ENCODE data around the gene BPIFB2. TPM values are rescaled to one million over a fixed set of nuclear protein-coding genes. Genes with fewer than 3 reads are reported as not detected.

Gene BPIFB2
- total RNA-seq, 1 donor from 2014 or later = not detected

GRCh38 chr20:32984631-32985354 lies 22.7 kb upstream of the BPIFB2 start:
- DNase-seq (ENCODE audit: low read depth) = no peak

DNA sequence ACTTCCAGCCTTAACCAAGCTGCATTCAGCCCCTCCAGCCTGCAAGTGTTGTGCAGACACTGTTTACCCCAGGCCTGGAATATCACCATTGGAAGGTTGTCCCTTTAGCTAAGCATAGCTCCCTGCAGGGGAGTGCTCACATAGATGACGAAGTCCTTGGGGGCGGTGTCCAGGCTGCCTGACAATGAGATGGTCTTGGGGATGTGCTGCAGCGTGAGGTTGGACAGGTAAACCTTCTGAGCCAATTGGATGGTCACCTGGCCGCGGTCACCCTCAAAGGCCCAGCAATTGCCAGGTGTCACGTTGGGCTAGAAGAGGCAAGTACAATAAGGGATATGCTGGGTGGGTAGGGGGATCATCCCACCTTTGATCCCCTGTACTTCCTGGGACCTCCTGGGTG lies 21.9 kb upstream of the BPIFB2 start:
- no peak for TF ChIP-seq CTCF (IDR thresholded peaks at IDR 0.05; ENCODE audit: insufficient read depth, low read length, poor library complexity, severe bottlenecking)

More at GRCh38 chr20:32984631-32985354, 22.7 kb upstream of the BPIFB2 start:
- Histone ChIP-seq H3K4me3 (ENCODE audit: low read depth, low read length) (no peak overlapping the region), H3K27me3 (ENCODE audit: control insufficient read depth, insufficient read depth, low read length) (no peaks in the 10 kb centered on the region), H3K36me3 (ENCODE audit: control insufficient read depth, insufficient read depth, low read length) (no peaks in the 10 kb centered on the region)
- no peak for TF ChIP-seq CTCF (IDR thresholded peaks at IDR 0.05; ENCODE audit: insufficient read depth, low read length, poor library complexity, severe bottlenecking)

GRCh38 chr20:32986331-32986966 lies 21.1 kb upstream of the BPIFB2 start:
- TF ChIP-seq CTCF (IDR thresholded peaks at IDR 0.05; ENCODE audit: insufficient read depth, low read length, poor library complexity, severe bottlenecking) = no peak
- Histone ChIP-seq H3K27me3 (ENCODE audit: control insufficient read depth, insufficient read depth, low read length) (no peaks in the 10 kb centered on the region), H3K36me3 (ENCODE audit: control insufficient read depth, insufficient read depth, low read length) (no peaks in the 10 kb centered on the region), H3K4me3 (ENCODE audit: low read depth, low read length) (no peak overlapping the region)
- no peak for DNase-seq (ENCODE audit: low read depth)

More for the DNA sequence above, 21.9 kb upstream of the BPIFB2 start:
- no peaks in the 10 kb centered on the region for H3K36me3 ChIP-seq (ENCODE audit: control insufficient read depth, insufficient read depth, low read length)
- no peak overlapping the region for H3K4me3 ChIP-seq (ENCODE audit: low read depth, low read length)
- no peak for DNase-seq (ENCODE audit: low read depth)
- no peaks in the 10 kb centered on the region for H3K27me3 ChIP-seq (ENCODE audit: control insufficient read depth, insufficient read depth, low read length)

GRCh38 chr20:32987044-32987825 lies 20.3 kb upstream of the BPIFB2 start:
- no peaks in the 10 kb centered on the region for H3K36me3 ChIP-seq (ENCODE audit: control insufficient read depth, insufficient read depth, low read length)
- no peak overlapping the region for H3K4me3 ChIP-seq (ENCODE audit: low read depth, low read length)
- DNase-seq (ENCODE audit: low read depth) = no peak
- no peaks in the 10 kb centered on the region for H3K27me3 ChIP-seq (ENCODE audit: control insufficient read depth, insufficient read depth, low read length)
- no peak for TF ChIP-seq CTCF (IDR thresholded peaks at IDR 0.05; ENCODE audit: insufficient read depth, low read length, poor library complexity, severe bottlenecking)

- TF ChIP-seq CTCF (IDR thresholded peaks at IDR 0.05; ENCODE audit: insufficient read depth, low read length, poor library complexity, severe bottlenecking) = no peak
- DNase-seq (ENCODE audit: low read depth) = no peak
- no peaks in the 10 kb centered on the region for H3K27me3 ChIP-seq (ENCODE audit: control insufficient read depth, insufficient read depth, low read length)
- no peak overlapping the region for H3K4me3 ChIP-seq (ENCODE audit: low read depth, low read length)
- no peaks in the 10 kb centered on the region for H3K36me3 ChIP-seq (ENCODE audit: control insufficient read depth, insufficient read depth, low read length)
These were observed 19.5 kb upstream of the BPIFB2 start for GRCh38 chr20:32988008-32988407.
